H1 (cell line): ENCODE data around the gene EPHA4. TPM values are rescaled to one million over a fixed set of nuclear protein-coding genes. Genes with fewer than 3 reads are reported as not detected.

ENCODE experiments used
- CHD2 ChIP-seq: IDR thresholded peaks from 2 replicates; pipeline ENCODE4 v1.6.1; 2012; ENCODE audit warnings: low read length, improper control_type of control experiment
- EGR1 ChIP-seq: IDR thresholded peaks from 2 replicates; pipeline ENCODE4 v1.6.1; 2011; ENCODE audit warnings: low read depth, low read length, borderline replicate concordance
- polyA plus RNA-seq, 7 experiments: library from polyadenylated mRNA; depleted of rRNA in 3 of 7; stranded (reverse) in 5 of 7; unstranded in 2 of 7; fragments of >200 nt in 5 of 7; fragments of 200-250 nt in 2 of 7; gene quantifications; 1 replicate in 5 of 7; 2 replicates in 1 of 7; 4 replicates in 1 of 7; pipeline versions ENCODE4 v1.2.1 to v1.2.3, GENCODE V29; 2011 to 2013; ENCODE audit warnings: missing spikeins in 2 of 7, mixed read lengths in 2 of 7
- total RNA-seq: library from RNA; stranded (reverse); fragmentation: NEBNext Ultra II Directional; extraction: Animal tissue kit (Norgen Biotek cat#: 25700); gene quantifications from 2 replicates; pipeline ENCODE4 v1.2.1, GENCODE V29; 2021
- TF ChIP-seq, protein P1 (sequence below): IDR thresholded peaks from 2 replicates; pipeline ENCODE4 v1.6.1; 2011; ENCODE audit warnings: low read depth, mild to moderate bottlenecking, low read length; ENCODE audit not compliant: insufficient read depth

The EPHA4 gene
- total and polyA plus RNA-seq, 2 of the 8 experiments (the other 6 are each of a cell fraction or from before 2014, with no cell fraction given), result 4.3 to 5.7 TPM

GRCh38 chr2:221443645-221444044 is 128.5 kb downstream of the EPHA4 start (continued):
- TF ChIP-seq, protein P1, sequence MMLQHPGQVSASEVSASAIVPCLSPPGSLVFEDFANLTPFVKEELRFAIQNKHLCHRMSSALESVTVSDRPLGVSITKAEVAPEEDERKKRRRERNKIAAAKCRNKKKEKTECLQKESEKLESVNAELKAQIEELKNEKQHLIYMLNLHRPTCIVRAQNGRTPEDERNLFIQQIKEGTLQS, result no peak
- no peak for TF ChIP-seq EGR1
- no peak for TF ChIP-seq CHD2
